Measurements from ENCODE around the gene MYBPC1. TPM values are rescaled to one million over a fixed set of nuclear protein-coding genes. Genes with fewer than 3 reads are reported as not detected.

MYBPC1 gene
- total RNA-seq, 1 experiment from 2014 or later: 0.49 TPM

DNA sequence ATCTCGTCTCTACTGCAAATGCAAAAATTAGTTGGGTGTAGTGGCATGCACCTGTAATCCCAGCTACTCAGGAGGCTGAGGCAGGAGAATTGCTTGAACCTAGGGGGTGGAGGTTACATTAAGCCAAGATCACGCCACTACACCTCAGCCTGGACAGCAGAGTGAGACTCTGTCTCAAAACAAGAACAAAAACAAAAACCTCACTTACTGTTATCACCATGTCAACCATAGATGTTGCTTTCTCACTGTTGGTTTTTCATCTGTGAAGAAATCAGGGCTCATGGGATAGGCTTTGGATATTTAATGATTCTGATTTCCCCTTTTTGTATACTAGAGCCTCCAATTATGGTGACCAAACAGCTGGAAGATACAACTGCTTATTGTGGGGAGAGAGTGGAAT is 52.9 kb downstream of the MYBPC1 start:
- Histone ChIP-seq H3K4me3 (ENCODE audit: low read depth, low read length, poor library complexity, severe bottlenecking) (no peak overlapping the region), H3K36me3 (ENCODE audit: insufficient read depth, low read length, poor library complexity, severe bottlenecking) (no peaks in the 10 kb centered on the region), H3K4me1 (ENCODE audit: insufficient read depth, low read length, poor library complexity, severe bottlenecking) (peaks cover 4% of the 10 kb centered on the region), H3K27me3 (replicated peaks; ENCODE audit: insufficient read depth, low read depth, low read length, poor library complexity) (no peaks in the 10 kb centered on the region), H3K9me3 (ENCODE audit: low read depth, low read length, poor library complexity, severe bottlenecking) (no peaks in the 10 kb centered on the region), H3K27ac (ENCODE audit: low read depth, low read length, poor library complexity, severe bottlenecking) (no peak overlapping the region)
- no TSS peak for BruUV-seq (replicated peaks)
- CTCF ChIA-PET: no interaction called here
- POLR2A ChIA-PET (ENCODE audit: low non-redundant PET): no interaction called here
- intact Hi-C loops (cut with micrococcal nuclease; ENCODE audit: unreplicated experiment): no loop called here
- no peak for DNase-seq (ENCODE audit: low spot score)
- TF ChIP-seq, protein P1, sequence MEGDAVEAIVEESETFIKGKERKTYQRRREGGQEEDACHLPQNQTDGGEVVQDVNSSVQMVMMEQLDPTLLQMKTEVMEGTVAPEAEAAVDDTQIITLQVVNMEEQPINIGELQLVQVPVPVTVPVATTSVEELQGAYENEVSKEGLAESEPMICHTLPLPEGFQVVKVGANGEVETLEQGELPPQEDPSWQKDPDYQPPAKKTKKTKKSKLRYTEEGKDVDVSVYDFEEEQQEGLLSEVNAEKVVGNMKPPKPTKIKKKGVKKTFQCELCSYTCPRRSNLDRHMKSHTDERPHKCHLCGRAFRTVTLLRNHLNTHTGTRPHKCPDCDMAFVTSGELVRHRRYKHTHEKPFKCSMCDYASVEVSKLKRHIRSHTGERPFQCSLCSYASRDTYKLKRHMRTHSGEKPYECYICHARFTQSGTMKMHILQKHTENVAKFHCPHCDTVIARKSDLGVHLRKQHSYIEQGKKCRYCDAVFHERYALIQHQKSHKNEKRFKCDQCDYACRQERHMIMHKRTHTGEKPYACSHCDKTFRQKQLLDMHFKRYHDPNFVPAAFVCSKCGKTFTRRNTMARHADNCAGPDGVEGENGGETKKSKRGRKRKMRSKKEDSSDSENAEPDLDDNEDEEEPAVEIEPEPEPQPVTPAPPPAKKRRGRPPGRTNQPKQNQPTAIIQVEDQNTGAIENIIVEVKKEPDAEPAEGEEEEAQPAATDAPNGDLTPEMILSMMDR (conservative IDR thresholded peaks at IDR 0.05; ENCODE audit: low read depth, low read length): no peak
- TF ChIP-seq EZH2 (IDR thresholded peaks at IDR 0.05; ENCODE audit: borderline replicate concordance, low read depth, low read length, poor library complexity, severe bottlenecking): no peak

DNA sequence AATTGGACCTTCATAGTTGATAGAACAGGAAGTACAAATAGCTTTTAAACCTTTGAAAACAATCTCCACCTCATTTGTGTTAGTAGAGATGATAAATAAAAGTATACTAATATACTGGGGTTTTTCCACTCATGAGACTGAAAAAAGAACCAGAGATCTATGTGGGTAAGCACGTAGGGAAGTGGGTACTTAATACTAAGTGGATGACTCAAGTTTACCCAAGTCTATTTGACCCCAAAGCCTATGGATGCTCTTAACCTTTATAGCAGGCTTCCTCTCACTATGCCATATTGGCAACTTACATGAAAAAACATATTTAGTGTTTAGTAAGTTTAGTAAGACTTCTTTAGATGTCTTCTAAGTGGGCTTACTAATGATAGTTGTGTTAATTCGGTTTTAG is 53.4 kb downstream of the MYBPC1 start:
- H3K9me3 ChIP-seq (ENCODE audit: low read depth, low read length, poor library complexity, severe bottlenecking): no peaks in the 10 kb centered on the region
- CTCF ChIA-PET: no interaction called here
- no peak for DNase-seq (ENCODE audit: low spot score)
- no peaks in the 10 kb centered on the region for H3K36me3 ChIP-seq (ENCODE audit: insufficient read depth, low read length, poor library complexity, severe bottlenecking)
- intact Hi-C loops (cut with micrococcal nuclease; ENCODE audit: unreplicated experiment): no loop called here
- TF ChIP-seq, protein P1 (conservative IDR thresholded peaks at IDR 0.05; ENCODE audit: low read depth, low read length): no peak
- no peak for TF ChIP-seq EZH2 (IDR thresholded peaks at IDR 0.05; ENCODE audit: borderline replicate concordance, low read depth, low read length, poor library complexity, severe bottlenecking)
- POLR2A ChIA-PET (ENCODE audit: low non-redundant PET): no interaction called here
- peaks cover 4% of the 10 kb centered on the region for H3K4me1 ChIP-seq (ENCODE audit: insufficient read depth, low read length, poor library complexity, severe bottlenecking)
- BruUV-seq (replicated peaks): no TSS peak
- H3K27me3 ChIP-seq (replicated peaks; ENCODE audit: insufficient read depth, low read depth, low read length, poor library complexity): no peaks in the 10 kb centered on the region
- H3K27ac ChIP-seq (ENCODE audit: low read depth, low read length, poor library complexity, severe bottlenecking): no peak overlapping the region
- H3K4me3 ChIP-seq (ENCODE audit: low read depth, low read length, poor library complexity, severe bottlenecking): no peak overlapping the region

DNA sequence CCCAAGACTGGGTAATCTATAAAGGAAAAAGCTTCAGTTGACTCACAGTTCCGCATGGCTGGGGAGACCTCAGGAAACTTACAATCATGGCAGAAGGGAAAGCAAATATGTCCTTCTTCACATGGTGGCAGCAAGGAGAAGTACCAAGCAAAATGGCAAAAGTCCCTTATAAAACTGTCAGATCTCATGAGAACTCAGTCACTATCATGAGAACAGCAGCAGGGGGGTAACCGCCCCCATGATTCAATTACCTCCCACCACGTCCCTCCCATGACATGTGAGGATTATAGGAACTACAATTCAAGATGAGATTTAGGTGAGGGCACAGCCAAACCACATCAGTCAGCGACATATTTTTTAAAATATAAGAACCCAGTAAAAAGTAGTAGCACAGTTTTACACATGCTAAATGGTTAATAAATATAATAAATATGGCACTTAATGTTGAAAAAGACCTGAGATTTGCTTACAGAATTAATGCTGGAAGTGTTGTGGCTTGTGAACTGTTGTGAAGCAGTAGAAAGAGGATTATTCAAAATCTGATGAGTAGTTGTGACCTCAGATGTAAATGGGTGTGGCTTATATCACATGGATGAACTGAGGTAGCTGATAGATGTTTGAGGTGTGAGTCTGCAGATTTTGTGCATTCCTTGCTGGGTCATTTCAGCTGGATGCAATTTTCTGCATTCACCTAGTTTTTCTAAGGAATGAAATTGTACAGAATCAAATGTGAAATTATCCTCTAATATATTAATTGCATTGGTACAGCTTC is 55.8 kb downstream of the MYBPC1 start:
- Histone ChIP-seq H3K4me1 (ENCODE audit: insufficient read depth, low read length, poor library complexity, severe bottlenecking) (peaks cover 4% of the 10 kb centered on the region), H3K36me3 (ENCODE audit: insufficient read depth, low read length, poor library complexity, severe bottlenecking) (no peaks in the 10 kb centered on the region), H3K27me3 (replicated peaks; ENCODE audit: insufficient read depth, low read depth, low read length, poor library complexity) (no peaks in the 10 kb centered on the region), H3K9me3 (ENCODE audit: low read depth, low read length, poor library complexity, severe bottlenecking) (no peaks in the 10 kb centered on the region), H3K27ac (ENCODE audit: low read depth, low read length, poor library complexity, severe bottlenecking) (no peak overlapping the region), H3K4me3 (ENCODE audit: low read depth, low read length, poor library complexity, severe bottlenecking) (no peak overlapping the region)
- BruUV-seq (replicated peaks): no TSS peak
- POLR2A ChIA-PET (ENCODE audit: low non-redundant PET): no interaction called here
- CTCF ChIA-PET: no interaction called here
- intact Hi-C loops (cut with micrococcal nuclease; ENCODE audit: unreplicated experiment): no loop called here
- TF ChIP-seq, protein P1 (conservative IDR thresholded peaks at IDR 0.05; ENCODE audit: low read depth, low read length): no peak
- TF ChIP-seq EZH2 (IDR thresholded peaks at IDR 0.05; ENCODE audit: borderline replicate concordance, low read depth, low read length, poor library complexity, severe bottlenecking): no peak
- DNase-seq (ENCODE audit: low spot score): no peak
